PFSK-1 (cell line): ENCODE measurements around the gene DOHH.

Experiments used
- POLR2AphosphoS5 ChIP-seq: IDR thresholded peaks from 2 replicates; pipeline ENCODE4 v1.6.1; 2012; ENCODE audit warnings: low read depth, mild to moderate bottlenecking, control low read depth, low read length, moderate library complexity
- SIN3A ChIP-seq: IDR thresholded peaks from 2 replicates; pipeline ENCODE4 v1.6.1; 2012; ENCODE audit warnings: mild to moderate bottlenecking, low read length, moderate library complexity, borderline replicate concordance; ENCODE audit not compliant: insufficient read depth

- TF ChIP-seq SIN3A (no peak), POLR2AphosphoS5 (no peak)
Observed at GRCh38 chr19:3496392-3497273, 3.8 kb downstream of the DOHH start.
